ENCODE measurements around the gene TM4SF20. TPM values are rescaled to one million over a fixed set of nuclear protein-coding genes. Genes with fewer than 3 reads are reported as not detected.

TM4SF20 gene
- total RNA-seq, 1 experiment from 2014 or later = not detected

DNA sequence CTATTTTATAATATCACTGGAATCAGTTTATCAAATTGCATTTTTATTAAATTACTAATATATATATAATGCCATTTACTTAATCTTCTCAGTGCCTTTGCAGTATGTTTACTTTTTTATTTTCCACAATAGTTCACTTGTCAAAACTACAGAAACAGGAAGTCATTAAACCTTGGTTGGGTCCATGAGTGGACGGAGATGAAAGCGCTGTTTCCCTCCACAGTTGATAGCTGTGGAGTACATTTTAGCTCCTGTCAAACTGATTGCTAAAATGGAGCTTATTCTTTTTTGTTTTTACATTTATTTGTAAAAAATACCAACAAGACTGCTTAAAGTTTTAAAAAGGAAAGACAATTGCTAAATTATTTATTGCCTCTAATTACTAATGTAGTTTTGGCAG, 34.9 kb downstream of the TM4SF20 start:
- BruUV-seq (replicated peaks) = no TSS peak
- peaks cover 43% of the 10 kb centered on the region for H3K36me3 ChIP-seq (ENCODE audit: low read depth)
- intact Hi-C loops (cut with micrococcal nuclease; ENCODE audit: unreplicated experiment) = no loop called here
- POLR2A ChIA-PET (ENCODE audit: unreplicated experiment) = no interaction called here
- peaks cover 8% of the 10 kb centered on the region; the same call in 1 of the 2 replicates for H3F3A ChIP-seq (ENCODE audit: insufficient read depth, low read depth)
- no peaks in the 10 kb centered on the region; the same call in 1 of the 2 replicates for H3K79me2 ChIP-seq (ENCODE audit: low read depth)
- CTCF ChIA-PET = no interaction called here
- H3K4me2 ChIP-seq = no peak overlapping the region
- no peaks in the 10 kb centered on the region for H3K27me3 ChIP-seq (ENCODE audit: insufficient read depth, low read depth)
- DNase-seq = no peak
- no peak overlapping the region for H3K4me3 ChIP-seq
- H3K4me1 ChIP-seq (replicated peaks; ENCODE audit: insufficient read depth) = no peaks in the 10 kb centered on the region
- H3K27ac ChIP-seq = no peak overlapping the region
- TF ChIP-seq EZH2 (IDR thresholded peaks at IDR 0.05; ENCODE audit: low read depth) = no peak
- TF ChIP-seq, protein P1, sequence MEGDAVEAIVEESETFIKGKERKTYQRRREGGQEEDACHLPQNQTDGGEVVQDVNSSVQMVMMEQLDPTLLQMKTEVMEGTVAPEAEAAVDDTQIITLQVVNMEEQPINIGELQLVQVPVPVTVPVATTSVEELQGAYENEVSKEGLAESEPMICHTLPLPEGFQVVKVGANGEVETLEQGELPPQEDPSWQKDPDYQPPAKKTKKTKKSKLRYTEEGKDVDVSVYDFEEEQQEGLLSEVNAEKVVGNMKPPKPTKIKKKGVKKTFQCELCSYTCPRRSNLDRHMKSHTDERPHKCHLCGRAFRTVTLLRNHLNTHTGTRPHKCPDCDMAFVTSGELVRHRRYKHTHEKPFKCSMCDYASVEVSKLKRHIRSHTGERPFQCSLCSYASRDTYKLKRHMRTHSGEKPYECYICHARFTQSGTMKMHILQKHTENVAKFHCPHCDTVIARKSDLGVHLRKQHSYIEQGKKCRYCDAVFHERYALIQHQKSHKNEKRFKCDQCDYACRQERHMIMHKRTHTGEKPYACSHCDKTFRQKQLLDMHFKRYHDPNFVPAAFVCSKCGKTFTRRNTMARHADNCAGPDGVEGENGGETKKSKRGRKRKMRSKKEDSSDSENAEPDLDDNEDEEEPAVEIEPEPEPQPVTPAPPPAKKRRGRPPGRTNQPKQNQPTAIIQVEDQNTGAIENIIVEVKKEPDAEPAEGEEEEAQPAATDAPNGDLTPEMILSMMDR (conservative IDR thresholded peaks at IDR 0.05) = no peak
- no peak overlapping the region for H2AFZ ChIP-seq
- no peaks in the 10 kb centered on the region for H3K9me3 ChIP-seq (ENCODE audit: insufficient read depth, low read depth)
- H3K9me2 ChIP-seq (ENCODE audit: insufficient read depth) = no peaks in the 10 kb centered on the region
- H4K20me1 ChIP-seq (ENCODE audit: insufficient read depth) = no peaks in the 10 kb centered on the region

DNA sequence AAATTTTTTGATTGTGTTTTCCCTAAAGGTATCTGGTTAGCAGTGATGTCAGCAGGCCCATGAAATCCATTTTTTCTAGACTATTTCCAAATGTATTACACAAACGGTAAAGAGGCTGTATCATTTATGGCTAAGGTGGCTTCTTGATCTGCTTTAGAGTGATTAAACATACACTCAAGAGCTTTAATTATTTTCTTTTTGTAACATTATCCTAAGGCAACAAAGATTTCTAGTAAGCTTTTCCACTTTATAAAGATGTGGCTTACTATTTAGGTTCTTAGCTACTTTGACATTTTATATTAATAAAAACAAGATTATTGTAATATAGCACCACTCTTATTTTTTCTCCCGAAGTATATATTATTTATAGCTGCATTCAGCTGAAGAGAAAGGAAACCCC, 37.6 kb downstream of the TM4SF20 start:
- H3K9me3 ChIP-seq (ENCODE audit: insufficient read depth, low read depth) = no peaks in the 10 kb centered on the region
- no peak overlapping the region for H2AFZ ChIP-seq
- H3K27me3 ChIP-seq (ENCODE audit: insufficient read depth, low read depth) = no peaks in the 10 kb centered on the region
- DNase-seq = no peak
- no peaks in the 10 kb centered on the region for H3K9me2 ChIP-seq (ENCODE audit: insufficient read depth)
- no TSS peak for BruUV-seq (replicated peaks)
- H3K36me3 ChIP-seq (ENCODE audit: low read depth) = peaks cover 43% of the 10 kb centered on the region
- H3K27ac ChIP-seq = no peak overlapping the region; the same call in 1 of the 2 replicates
- no peak overlapping the region for H3K4me2 ChIP-seq
- no peak for TF ChIP-seq EZH2 (IDR thresholded peaks at IDR 0.05; ENCODE audit: low read depth)
- TF ChIP-seq, protein P1 (conservative IDR thresholded peaks at IDR 0.05) = no peak
- H3F3A ChIP-seq (ENCODE audit: insufficient read depth, low read depth) = peaks cover 8% of the 10 kb centered on the region; the same call in 1 of the 2 replicates
- CTCF ChIA-PET = interaction anchor here (0.6 kb wide), 1 partner anchor 234 kb away, joined by 12 read pairs; no protein-coding TSS in a partner anchor
- no peak overlapping the region for H3K4me3 ChIP-seq
- H3K4me1 ChIP-seq (replicated peaks; ENCODE audit: insufficient read depth) = no peaks in the 10 kb centered on the region
- H3K79me2 ChIP-seq (ENCODE audit: low read depth) = no peaks in the 10 kb centered on the region; the same call in 1 of the 2 replicates
- intact Hi-C loops (cut with micrococcal nuclease; ENCODE audit: unreplicated experiment) = no loop called here
- H4K20me1 ChIP-seq (ENCODE audit: insufficient read depth) = no peaks in the 10 kb centered on the region
- POLR2A ChIA-PET (ENCODE audit: unreplicated experiment) = no interaction called here

DNA sequence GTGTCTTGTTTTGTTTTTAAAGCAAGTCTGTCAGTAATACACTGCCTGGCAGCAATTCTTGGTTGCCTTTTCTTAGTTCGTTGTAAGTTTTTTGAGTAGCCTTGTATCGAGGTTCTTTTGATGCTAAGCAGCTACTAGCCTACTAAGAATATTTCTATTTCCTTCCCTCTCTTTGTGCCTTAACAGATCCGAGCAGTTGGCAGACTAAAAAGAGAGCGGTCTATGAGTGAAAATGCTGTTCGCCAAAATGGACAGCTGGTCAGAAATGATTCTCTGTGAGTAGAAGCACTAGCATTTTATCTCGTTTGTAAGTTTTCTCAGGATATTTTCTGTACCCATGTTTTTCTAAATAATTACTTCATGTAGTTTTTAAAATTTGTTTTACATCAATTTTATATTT, 39.0 kb downstream of the TM4SF20 start:
- CTCF ChIA-PET = interaction anchor here (1.3 kb wide), 1 partner anchor 102 kb away, joined by 10 read pairs; no protein-coding TSS in a partner anchor
- H3K27me3 ChIP-seq (ENCODE audit: insufficient read depth, low read depth) = no peaks in the 10 kb centered on the region
- H3K36me3 ChIP-seq (ENCODE audit: low read depth) = peaks cover 51% of the 10 kb centered on the region
- no peaks in the 10 kb centered on the region for H3K9me3 ChIP-seq (ENCODE audit: insufficient read depth, low read depth)
- no TSS peak for BruUV-seq (replicated peaks)
- intact Hi-C loops (cut with micrococcal nuclease; ENCODE audit: unreplicated experiment) = no loop called here
- H3K79me2 ChIP-seq (ENCODE audit: low read depth) = no peaks in the 10 kb centered on the region; the same call in 1 of the 2 replicates
- no peaks in the 10 kb centered on the region for H3K4me1 ChIP-seq (replicated peaks; ENCODE audit: insufficient read depth)
- no peak overlapping the region for H2AFZ ChIP-seq
- no peak overlapping the region for H3K4me3 ChIP-seq
- no peaks in the 10 kb centered on the region for H4K20me1 ChIP-seq (ENCODE audit: insufficient read depth)
- no peaks in the 10 kb centered on the region for H3K9me2 ChIP-seq (ENCODE audit: insufficient read depth)
- TF ChIP-seq EZH2 (IDR thresholded peaks at IDR 0.05; ENCODE audit: low read depth) = no peak
- TF ChIP-seq, protein P1 (conservative IDR thresholded peaks at IDR 0.05) = no peak
- POLR2A ChIA-PET (ENCODE audit: unreplicated experiment) = no interaction called here
- H3K4me2 ChIP-seq = no peak overlapping the region
- no peak for DNase-seq
- H3K27ac ChIP-seq = no peak overlapping the region
- H3F3A ChIP-seq (ENCODE audit: insufficient read depth, low read depth) = peaks cover 8% of the 10 kb centered on the region; the same call in 1 of the 2 replicates

Measured in PC-9 (cell line).